ENCODE results near the gene ITGB4. TPM values are rescaled to one million over a fixed set of nuclear protein-coding genes. Genes with fewer than 3 reads are reported as not detected.

ITGB4 gene
- total RNA-seq, 1 donor from 2014 or later: 10.6 TPM

DNA sequence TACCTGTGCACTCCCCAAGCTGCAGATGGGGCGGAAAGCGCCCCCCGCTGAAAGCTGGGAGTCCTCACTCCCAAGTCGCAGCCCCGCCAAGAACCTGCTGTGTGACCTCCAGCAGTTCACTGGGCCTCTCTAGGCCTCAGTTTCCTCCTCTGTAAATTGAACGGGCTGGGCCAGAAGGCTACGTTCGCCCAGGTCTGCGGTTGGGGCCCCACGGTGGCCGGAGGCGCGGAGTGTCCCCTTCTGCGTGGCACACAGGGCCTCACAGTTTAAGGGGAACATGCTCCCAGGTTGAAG lies 43.1 kb downstream of the ITGB4 start:
- intact Hi-C loops (cut with micrococcal nuclease): no loop called here
- DNase-seq: no peak
- H3K36me3 ChIP-seq: peaks cover 10% of the 10 kb centered on the region

DNA sequence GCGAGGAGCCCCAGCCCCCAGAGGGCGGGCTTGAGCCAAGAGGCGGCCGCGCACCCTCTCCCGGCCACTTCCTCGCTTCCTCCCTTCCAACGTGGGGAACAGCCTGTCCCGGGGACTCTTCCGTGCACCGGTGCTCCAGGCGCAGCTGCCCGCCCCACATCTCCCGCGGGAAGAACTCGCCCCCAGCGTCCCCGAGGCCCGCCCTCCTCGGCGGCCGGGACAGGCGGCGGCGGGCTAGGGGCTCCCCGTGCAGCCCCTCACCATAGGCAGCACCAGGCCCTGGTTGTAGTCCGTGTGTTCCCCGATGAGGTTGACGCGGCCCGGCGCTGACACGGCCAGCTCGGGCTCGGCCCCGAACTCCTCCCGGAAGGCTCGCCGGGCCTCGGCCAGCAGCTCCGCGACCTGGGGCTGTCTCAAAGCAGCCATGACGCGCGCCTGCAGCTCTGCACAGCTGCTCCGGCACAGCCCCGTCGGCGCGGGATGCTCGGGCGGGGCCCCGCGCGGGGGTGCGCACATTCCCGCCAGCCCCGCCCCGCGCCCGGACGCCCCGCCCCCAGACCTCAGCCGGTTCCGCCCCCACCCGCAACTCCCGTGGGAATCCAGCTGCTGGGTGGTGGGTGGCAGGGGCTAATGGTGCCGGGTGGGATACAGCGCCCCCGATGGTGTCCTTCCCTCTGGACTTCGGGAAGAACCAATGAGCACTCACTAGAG lies 43.6 kb downstream of the ITGB4 start, which contains the start of gene GALK1:
Gene GALK1, minus strand, starts transcription at position 482 of the 711 bp plus-strand sequence. Its CDS starts 56 bp downstream, at position 426.
- Histone ChIP-seq H3K36me3 (peaks cover 10% of the 10 kb centered on the region), H3K9me3 (replicated peaks) (no peaks in the 10 kb centered on the region), H3K27me3 (ENCODE audit: low read depth) (no peaks in the 10 kb centered on the region), H3K27ac (replicated peaks) (peak within 1 kb of the TSS; percentile 96), H3K4me3 (peak within 1 kb of the TSS; percentile 93), H3K4me1 (peaks cover 26% of the 10 kb centered on the region)
- intact Hi-C loops (cut with micrococcal nuclease): no loop called here
- TF ChIP-seq, protein P1, sequence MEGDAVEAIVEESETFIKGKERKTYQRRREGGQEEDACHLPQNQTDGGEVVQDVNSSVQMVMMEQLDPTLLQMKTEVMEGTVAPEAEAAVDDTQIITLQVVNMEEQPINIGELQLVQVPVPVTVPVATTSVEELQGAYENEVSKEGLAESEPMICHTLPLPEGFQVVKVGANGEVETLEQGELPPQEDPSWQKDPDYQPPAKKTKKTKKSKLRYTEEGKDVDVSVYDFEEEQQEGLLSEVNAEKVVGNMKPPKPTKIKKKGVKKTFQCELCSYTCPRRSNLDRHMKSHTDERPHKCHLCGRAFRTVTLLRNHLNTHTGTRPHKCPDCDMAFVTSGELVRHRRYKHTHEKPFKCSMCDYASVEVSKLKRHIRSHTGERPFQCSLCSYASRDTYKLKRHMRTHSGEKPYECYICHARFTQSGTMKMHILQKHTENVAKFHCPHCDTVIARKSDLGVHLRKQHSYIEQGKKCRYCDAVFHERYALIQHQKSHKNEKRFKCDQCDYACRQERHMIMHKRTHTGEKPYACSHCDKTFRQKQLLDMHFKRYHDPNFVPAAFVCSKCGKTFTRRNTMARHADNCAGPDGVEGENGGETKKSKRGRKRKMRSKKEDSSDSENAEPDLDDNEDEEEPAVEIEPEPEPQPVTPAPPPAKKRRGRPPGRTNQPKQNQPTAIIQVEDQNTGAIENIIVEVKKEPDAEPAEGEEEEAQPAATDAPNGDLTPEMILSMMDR (IDR thresholded peaks at IDR 0.05; ENCODE audit: borderline replicate concordance): peak; percentile 69
- DNase-seq: peak; percentile 81

More for the DNA sequence above, 43.1 kb downstream of the ITGB4 start:
- Histone ChIP-seq H3K4me3 (peak overlapping the region; percentile 93), H3K27ac (replicated peaks) (peak overlapping the region; percentile 96), H3K27me3 (ENCODE audit: low read depth) (no peaks in the 10 kb centered on the region), H3K9me3 (replicated peaks) (no peaks in the 10 kb centered on the region), H3K4me1 (peaks cover 28% of the 10 kb centered on the region)
- TF ChIP-seq, protein P1 (IDR thresholded peaks at IDR 0.05; ENCODE audit: borderline replicate concordance): no peak

DNA sequence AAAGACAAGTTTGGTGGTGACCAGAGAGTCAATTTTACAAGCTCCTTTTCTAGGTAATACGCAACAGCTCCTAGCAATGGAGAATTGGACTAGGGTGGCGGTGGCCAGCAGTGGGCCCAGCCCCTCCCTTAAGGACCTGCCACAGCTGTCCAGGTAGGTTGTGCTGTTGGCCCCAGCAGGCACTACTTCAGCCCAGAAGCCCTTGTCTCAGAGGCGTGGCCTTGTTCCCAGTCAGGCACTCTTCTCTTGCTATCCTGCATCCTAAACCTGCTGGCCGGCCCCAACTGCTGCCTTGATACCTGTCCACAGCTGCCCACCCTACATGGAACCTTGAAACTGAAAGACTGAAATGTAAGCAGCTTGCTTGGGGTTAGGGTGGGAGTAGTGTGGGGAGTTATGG lies 44.7 kb downstream of the ITGB4 start:
- H3K27ac ChIP-seq (replicated peaks): peak overlapping the region; percentile 96
- H3K27me3 ChIP-seq (ENCODE audit: low read depth): no peaks in the 10 kb centered on the region
- TF ChIP-seq, protein P1 (IDR thresholded peaks at IDR 0.05; ENCODE audit: borderline replicate concordance): no peak
- intact Hi-C loops (cut with micrococcal nuclease): no loop called here
- no peaks in the 10 kb centered on the region for H3K9me3 ChIP-seq (replicated peaks)
- no peak overlapping the region for H3K4me3 ChIP-seq
- peaks cover 10% of the 10 kb centered on the region for H3K36me3 ChIP-seq
- no peak for DNase-seq
- H3K4me1 ChIP-seq: peaks cover 25% of the 10 kb centered on the region

DNA sequence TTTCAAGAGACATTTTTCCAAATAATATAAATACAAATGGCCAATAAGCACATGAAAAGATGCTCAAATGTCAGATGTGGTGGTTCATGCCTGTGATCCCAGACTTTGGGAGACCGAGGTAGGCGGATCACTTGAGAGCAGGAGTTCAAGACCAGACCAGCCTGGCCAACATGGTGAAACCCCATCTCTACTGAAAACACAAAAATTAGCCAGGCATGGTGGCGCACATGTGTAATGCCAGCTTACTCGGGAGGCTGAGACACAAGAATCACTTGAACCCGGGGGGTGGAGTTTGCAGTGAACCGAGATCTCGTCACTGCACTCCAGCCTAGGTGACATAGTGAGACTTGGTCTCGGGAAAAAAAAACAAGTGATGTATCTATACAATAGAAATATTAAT lies 46.6 kb downstream of the ITGB4 start:
- no peaks in the 10 kb centered on the region for H3K9me3 ChIP-seq (replicated peaks)
- no peaks in the 10 kb centered on the region for H3K27me3 ChIP-seq (ENCODE audit: low read depth)
- intact Hi-C loops (cut with micrococcal nuclease): no loop called here
- H3K27ac ChIP-seq (replicated peaks): no peak overlapping the region
- TF ChIP-seq, protein P1 (IDR thresholded peaks at IDR 0.05; ENCODE audit: borderline replicate concordance): no peak
- no peak for DNase-seq
- H3K36me3 ChIP-seq: peaks cover 4% of the 10 kb centered on the region
- peaks cover 25% of the 10 kb centered on the region for H3K4me1 ChIP-seq
- H3K4me3 ChIP-seq: no peak overlapping the region

DNA sequence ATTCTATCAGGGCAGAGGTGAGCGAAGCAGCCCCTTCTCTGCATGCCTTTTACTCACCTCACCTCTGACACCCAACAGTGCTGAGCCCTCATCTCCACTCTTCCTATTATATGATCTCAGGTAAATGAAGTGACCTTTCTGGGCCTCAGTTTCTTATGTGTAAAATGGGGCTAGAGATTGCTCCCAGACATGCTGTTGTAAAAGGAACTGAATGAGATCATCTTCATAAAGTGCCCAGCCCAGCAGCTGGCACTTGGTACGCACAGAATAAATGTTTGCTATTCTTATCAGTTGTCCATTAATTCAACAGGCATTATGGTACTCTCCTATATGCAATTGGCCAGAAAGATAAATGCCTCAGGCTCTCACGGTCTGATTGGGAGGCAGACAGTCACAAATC lies 48.3 kb downstream of the ITGB4 start:
- no peak overlapping the region for H3K27ac ChIP-seq (replicated peaks)
- no peak for DNase-seq
- H3K36me3 ChIP-seq: peaks cover 6% of the 10 kb centered on the region
- H3K4me1 ChIP-seq: peaks cover 10% of the 10 kb centered on the region
- no peaks in the 10 kb centered on the region for H3K27me3 ChIP-seq (ENCODE audit: low read depth)
- TF ChIP-seq, protein P1 (IDR thresholded peaks at IDR 0.05; ENCODE audit: borderline replicate concordance): no peak
- H3K9me3 ChIP-seq (replicated peaks): no peaks in the 10 kb centered on the region
- H3K4me3 ChIP-seq: no peak overlapping the region
- intact Hi-C loops (cut with micrococcal nuclease): no loop called here

All from left ventricle myocardium inferior (tissue), 1 donor.